Cerebellar cortex (tissue), 1 donor: ENCODE results near the gene IGFBP2.

Experiments
- DNase-seq: peaks from one replicate; pipeline ENCODE4 v3.0.0-alpha.2; 2015; ENCODE audit warnings: low spot score

The IGFBP2 gene

DNA sequence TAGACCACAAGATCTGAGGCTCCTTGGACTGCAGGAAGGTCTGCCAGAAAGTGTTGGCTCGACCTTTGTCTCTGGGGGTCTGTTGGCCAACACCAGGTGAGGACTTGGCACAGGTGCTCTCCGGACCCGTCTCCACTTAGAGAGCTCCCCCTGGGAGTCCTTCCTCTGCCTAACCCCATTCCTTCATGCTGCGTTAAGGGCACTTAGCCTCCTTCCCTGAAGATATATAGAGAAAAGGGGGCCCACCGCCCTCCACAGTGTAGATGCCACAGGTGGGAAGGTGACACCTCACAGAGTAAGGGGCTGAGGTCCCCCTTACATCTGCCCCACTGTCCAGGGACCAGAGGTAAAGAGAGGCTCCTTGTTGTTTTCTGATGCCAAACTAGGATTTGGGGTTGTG lies 53.9 kb downstream of the IGFBP2 start:
- no peak for DNase-seq

- peak; percentile 26 for DNase-seq
These were observed 54.4 kb downstream of the IGFBP2 start for GRCh38 chr2:216687646-216688045.

DNA sequence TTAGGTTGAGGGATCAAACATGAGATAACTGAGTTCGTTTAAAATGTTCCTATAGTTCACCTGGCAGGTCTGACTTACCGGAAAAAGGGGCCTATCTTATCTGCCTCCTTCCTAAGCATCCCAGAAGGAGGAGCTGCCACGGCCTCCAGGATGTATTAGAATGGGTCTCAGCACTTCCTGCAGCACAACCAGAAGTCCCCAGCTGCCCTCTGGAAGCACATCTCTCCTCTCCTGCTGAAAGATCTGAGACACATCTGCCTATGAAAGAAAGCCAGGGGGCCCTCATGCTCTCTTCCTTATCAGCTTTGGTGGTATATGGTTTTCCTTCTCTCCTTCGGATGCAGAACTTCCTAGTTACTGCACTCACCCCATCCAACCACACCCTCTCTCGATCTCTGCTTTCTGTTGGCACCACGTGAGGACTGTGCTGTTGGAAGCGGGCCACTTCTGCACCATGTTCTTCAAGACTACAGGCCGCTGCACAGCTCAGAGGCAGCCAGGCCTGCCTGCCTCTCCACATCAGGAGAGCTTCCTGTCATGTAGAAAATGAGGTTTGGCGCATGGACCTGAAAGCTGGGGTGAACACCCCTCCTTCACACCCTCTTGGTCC lies 55.6 kb downstream of the IGFBP2 start:
- no peak for DNase-seq

DNA sequence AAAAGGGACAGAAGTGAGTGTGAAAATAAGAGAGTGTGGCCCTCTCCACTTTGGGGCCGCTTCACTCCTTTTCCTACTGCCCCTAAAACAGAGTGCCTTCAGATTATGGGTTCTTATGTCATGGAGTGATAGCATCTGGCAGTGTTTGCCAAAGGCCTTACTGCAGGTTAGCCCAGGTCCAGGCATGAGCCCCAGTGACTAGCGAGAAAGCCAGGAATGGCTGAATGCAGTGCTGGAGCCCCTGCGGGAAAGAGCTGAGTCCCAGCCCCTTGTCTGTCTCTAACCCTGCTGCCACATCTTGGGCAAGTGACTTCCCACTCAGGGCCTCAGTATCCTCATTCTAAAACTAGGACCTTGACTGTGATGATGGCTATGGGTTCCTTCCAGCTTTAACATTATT lies 56.2 kb downstream of the IGFBP2 start:
- DNase-seq = no peak

DNA sequence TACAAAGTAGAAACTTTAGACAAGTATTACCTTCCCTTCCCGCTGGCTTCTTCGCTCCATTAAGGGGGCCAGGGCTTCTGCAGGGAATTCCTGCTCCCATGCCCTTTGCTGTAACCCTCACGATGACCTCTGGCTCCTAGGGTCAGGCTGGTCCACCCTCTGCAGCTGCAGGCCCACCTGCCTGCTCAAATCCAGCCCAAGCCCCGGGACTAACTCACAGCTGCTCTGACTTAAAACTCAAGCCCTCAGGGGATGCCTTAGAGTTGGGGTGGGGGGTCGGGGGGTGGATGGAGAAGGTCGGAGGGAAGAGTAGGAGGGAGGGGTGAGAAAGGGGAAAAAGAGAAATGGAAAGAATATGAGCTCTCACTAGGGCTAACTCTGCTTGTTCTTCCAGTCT lies 57.2 kb downstream of the IGFBP2 start:
- no peak for DNase-seq

DNA sequence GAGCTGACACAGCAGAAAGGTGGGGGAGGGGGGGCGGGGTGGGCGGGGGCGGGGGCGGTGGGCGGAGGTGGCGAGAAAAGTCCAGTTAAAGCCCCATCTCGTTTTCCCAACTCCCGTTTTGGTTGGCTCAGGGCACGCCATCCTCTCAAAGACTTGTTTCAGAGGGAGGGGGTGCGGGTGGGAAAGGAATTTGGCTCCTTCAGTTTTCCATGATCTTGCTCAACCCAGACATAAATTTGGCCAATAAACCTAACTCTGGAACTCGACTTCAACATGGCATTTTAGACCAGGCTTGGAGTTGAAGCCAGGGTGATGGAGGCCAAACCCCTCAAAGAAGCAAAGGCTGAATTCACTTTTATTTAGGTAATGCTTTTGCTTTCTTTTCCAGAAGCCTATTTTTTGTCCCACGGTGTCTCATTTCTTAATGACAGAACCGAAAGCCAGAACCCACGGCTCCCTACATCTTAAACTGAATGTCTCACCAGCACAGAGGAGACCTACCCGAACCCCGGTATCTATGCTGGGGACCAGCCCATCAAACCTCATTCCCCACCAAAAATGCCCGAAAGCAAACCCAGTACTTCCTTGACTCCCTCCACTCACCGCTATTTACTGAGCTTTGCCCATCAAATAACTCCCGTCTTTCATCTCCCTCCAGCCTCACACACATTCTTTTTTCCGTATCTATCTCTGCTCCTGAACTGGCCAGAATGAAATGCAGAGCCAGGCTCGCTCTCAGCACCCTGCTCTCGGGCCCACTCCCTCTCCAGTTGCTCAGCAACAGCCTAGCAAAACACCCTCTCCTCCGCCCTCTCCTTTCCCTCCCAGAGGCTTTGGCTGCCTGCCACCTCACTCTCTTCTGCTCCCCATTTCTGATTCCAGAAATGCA lies 57.9 kb downstream of the IGFBP2 start:
- DNase-seq = peak; percentile 89

- peak; percentile 93 for DNase-seq
These were observed 59.6 kb downstream of the IGFBP2 start for GRCh38 chr2:216692636-216693413.

- no peak for DNase-seq
These were observed 60.3 kb downstream of the IGFBP2 start for GRCh38 chr2:216693414-216694080.

GRCh38 chr2:216694082-216694825 lies 61.0 kb downstream of the IGFBP2 start:
- peak; percentile 72 for DNase-seq

DNA sequence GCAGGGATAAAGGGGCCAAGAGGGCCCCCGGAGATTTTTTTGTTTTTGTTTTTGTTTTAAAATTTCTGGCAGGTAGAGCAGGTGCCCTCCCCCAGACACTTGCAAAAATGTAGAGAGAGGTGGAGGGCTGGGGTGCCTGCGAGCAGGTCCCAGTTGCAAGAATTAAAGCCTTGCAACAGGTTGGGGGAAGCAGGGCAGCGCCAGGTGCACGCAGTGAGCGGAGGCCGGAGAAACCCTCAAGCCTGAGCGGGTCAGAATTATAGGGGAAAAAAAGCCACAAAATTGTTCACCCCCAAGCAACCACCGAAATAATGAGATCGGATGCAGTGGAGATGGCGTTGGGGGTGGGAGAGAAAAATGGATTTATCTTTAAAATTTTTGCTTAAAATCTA lies 61.6 kb downstream of the IGFBP2 start:
- DNase-seq = peak; percentile 30

DNA sequence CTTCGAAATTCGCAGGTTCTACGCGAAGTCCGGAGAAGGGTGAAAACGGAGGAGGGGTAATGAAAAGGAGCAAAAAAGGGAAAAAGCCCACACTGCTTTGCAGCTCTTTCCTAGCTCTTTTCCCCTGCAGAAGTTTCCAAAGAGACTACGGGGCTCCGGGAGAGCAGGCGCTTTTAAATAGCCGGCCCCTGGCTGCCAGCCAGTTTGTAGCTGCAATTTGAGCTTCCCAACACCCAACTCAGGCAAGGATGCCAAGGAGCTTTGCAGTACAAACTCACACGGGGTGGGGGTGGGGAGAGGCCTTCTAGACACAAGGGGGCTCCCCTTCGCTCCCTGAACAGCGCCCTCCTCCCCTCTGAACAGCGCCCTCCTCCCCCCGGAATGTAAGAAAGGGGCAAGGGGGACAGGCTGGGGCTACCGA lies 62.2 kb downstream of the IGFBP2 start, which contains the start of gene IGFBP5:
TSS of gene IGFBP5 (minus strand) at position 149 of the 421 bp plus-strand sequence. CDS start 774 bp downstream, outside the sequence.
- peak; percentile 79 for DNase-seq

GRCh38 chr2:216696321-216696720 lies 63.1 kb downstream of the IGFBP2 start:
- peak; percentile 52 for DNase-seq

DNA sequence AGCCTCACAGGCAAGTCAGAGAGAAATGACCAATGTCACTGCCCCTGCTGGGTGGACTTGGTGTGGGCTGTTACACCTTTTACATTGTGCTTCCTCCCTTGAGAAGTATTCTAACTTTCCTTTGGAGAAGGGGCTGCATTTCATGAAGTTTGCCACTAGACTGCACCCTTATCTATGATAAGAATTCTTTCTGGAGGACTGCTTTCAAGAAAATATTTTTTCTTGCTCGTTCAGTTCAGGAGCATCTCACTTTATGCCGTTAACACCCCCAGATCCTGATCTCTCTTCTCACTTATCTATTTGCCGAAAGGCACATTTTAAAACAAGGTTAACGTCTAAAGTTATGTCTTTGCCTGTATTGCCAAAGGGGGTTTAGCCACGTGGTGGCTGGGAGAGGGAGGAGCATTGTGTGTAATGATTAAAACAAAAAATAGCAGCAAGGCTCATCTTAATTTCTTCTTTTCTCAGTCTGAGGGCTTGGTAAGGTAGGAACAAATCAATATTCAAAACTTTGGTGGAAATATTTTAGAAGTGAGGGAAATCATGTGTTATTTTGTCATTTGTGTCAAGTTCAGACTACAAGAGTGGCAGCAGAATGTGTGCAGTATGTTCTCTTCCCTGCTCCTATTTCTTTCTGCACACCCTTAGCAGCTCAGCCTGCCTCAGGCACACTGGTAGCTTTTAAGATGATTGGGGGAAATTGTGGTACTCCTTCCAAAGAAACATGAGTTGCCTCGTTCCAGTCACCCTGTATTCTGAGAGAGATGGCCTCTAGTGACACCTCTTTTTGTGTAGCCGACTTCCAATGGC lies 63.7 kb downstream of the IGFBP2 start:
- DNase-seq = peak; percentile 66

GRCh38 chr2:216698293-216698692 lies 65.1 kb downstream of the IGFBP2 start:
- DNase-seq = no peak

GRCh38 chr2:216698895-216699294 lies 65.7 kb downstream of the IGFBP2 start:
- peak; percentile 89 for DNase-seq

DNA sequence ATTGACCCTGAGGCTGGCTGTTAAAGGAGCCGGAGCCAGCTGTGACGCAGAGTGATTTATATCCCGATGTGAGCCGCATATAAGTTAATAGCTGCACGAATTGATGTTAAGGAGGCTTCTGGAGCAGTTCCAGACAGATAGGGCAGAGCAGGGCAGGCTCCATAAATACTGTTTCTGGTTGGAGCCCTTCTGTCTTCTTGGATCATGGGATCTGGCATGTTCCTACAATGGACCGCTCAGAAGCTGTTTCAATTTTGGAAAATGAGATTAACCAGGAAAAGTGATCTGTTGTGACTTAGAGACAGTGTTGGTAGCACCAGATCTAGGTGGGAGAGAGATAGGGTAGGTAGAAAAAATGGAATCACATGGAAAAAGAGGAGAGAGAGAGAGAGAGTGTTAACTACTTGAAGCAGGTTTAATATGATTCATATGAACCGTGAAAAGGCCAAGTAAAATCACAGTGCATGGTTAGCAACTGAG lies 66.9 kb downstream of the IGFBP2 start:
- no peak for DNase-seq

- no peak for DNase-seq
These were observed 67.6 kb downstream of the IGFBP2 start for GRCh38 chr2:216700781-216701180.

GRCh38 chr2:216701544-216701943 lies 68.3 kb downstream of the IGFBP2 start:
- DNase-seq = no peak

DNA sequence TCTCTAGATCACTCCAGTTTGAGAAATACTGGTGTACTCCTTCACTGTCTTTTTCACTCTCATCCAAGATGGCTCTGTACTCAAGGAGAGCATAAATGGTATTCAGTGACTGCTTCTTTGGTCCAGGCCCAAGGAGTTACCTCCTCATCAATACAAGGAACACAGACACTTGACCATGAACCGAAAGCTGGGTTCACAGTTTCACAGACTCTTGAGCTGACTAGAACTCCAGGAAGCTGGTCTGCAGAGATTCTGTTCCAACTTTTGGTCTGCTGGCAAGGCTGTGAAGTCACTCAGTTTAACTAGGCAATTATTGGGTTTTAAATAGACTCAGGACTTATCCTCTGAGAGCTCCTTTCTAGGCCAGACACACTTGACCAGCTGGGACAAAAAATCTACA lies 69.5 kb downstream of the IGFBP2 start:
- DNase-seq = no peak
